ENCODE results near the gene CASTOR1.

GRCh38 chr22:30334646-30335045, 45.3 kb upstream of the CASTOR1 start:
- TF ChIP-seq CTCF (IDR thresholded peaks at IDR 0.05; ENCODE audit: low read depth, low read length, poor library complexity, severe bottlenecking) (no peak), EZH2phosphoT487 (IDR thresholded peaks at IDR 0.05; ENCODE audit: borderline replicate concordance, low read length) (no peak)
